Measurements from ENCODE around the gene KANSL1L. TPM values are rescaled to one million over a fixed set of nuclear protein-coding genes. Genes with fewer than 3 reads are reported as not detected.
"Not testable (repeated sequence)": the region's sequence is repeated elsewhere in the genome, so short reads cannot be mapped to it uniquely, and the experiment has no call there.

Gene KANSL1L
- 10 to 100 TPM; 42.1 to 70.9 (median 54.9) TPM for polyA plus RNA-seq (ENCODE audit: insufficient read length in 4 of 4)

DNA sequence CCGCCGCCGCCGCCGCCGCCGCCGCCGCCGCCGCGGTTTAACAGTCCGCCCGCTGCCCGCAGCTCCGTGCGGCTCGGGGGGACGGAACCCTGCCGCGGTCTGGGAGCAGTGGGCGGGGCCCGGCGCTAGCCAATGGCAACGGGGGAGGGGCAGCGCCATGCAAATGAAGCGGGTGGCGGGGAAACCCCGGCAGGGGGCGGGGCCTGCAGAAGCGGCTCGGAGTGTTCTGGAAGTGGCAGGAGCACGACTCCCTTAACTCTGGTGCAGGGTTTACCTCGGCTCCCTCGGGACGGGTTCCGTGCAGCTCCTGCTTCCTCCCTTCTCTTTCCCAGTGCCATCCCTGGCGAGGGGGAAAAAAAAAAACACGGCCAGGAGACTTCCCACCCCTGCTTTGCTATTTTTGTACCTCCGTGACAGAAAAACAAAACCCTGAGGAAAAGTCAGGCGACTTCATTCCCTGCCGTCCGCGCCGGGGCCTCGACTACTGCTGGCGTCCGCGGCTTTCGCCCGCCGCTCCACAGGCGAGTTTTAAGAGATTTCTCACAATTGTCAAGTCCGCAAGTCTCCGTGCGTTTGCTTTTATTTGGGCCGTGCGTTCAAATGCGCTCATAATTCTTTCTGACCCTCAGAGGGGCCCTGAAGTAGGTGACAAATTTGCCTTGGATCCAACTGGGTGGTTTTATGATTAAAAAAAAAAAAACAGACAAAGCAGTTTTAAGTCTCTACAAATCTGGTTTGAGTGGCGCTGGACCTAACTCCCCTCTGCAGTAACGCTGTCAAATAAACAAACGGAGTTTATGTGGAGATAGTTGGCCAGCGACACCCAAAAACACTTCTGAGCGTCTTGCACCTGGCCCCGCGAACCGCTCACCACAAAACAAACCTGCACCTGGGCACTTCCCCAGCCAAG, at the start of gene KANSL1L:
Gene KANSL1L (minus strand): TSS at position 101 of the 910 bp plus-strand sequence. CDS start 16,827 bp downstream, outside the sequence.
- DNase-seq (ENCODE audit: low read depth in 4 of 4, low spot score in 2 of 4) = peak; percentile 84 to 94 (median 92)

GRCh38 chr2:210215120-210215519, 43.9 kb upstream of the KANSL1L start:
- DNase-seq (ENCODE audit: low read depth in 4 of 4, low spot score in 2 of 4) = no peak

DNA sequence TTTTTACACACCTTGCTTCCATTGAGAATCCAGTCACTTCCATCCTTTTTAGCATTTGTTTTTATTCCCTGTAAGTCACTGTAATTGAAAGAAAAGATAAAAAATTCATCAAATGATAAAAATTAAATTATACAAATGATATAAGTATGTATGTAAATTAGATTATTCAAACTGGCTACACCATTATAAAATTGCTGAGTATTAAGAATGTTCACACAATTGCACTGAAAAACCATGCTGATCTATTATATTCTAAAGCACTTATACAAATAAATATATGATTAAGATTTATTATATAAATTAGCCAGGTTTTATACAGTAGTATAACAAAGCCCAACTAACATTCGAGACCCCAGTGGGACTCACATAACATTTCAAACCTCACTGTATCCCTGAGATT, 39.0 kb upstream of the KANSL1L start:
- DNase-seq (ENCODE audit: low read depth in 4 of 4, low spot score in 2 of 4) = no peak

DNA sequence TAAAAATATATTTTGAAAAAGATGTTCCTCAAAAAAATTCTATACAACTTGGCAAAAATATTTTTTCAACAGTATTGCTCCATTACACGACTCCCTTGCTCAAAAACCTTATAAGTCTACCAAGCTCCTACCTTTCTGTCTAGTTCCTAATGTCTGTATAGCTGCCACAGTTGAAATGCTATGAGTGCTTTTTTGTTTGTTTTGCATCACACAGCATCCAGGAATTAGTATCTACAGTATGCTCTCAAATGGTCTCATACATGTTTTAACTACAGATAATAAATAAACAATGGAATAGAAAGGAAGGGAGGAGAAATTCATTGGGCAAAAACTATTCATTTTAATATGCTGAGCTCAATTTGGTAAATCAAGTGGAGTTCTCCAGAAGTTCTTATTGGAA, 36.7 kb upstream of the KANSL1L start:
- DNase-seq (ENCODE audit: low read depth in 4 of 4, low spot score in 2 of 4) = no peak

GRCh38 chr2:210203558-210203957, 32.3 kb upstream of the KANSL1L start:
- DNase-seq (ENCODE audit: low read depth in 4 of 4, low spot score in 2 of 4) = no peak

DNA sequence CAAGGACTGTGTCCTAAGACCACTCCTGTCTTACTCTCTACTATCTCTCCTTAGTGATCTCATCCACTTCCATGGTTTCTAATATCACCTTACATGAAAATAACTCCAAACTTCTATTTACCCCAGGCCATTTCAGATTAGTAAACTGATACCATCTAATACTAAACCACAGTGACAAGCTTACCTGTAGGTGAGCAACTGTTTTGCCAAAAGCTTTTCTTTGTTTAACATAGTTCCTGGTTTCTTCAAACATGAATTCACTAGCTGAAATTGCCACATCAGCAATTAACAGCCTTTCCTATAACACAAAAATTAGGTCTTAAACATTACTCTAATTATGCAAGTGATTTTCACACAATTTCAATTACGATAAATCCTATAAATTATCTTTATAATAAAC, 31.9 kb upstream of the KANSL1L start:
- no peak for DNase-seq (ENCODE audit: low read depth in 4 of 4, low spot score in 2 of 4)

GRCh38 chr2:210199854-210200253, 28.6 kb upstream of the KANSL1L start:
- no peak for DNase-seq (ENCODE audit: low read depth in 4 of 4, low spot score in 2 of 4)

GRCh38 chr2:210199186-210199765, 28.1 kb upstream of the KANSL1L start:
- DNase-seq (ENCODE audit: low read depth in 4 of 4, low spot score in 2 of 4) = no peak

GRCh38 chr2:210198326-210198725, 27.1 kb upstream of the KANSL1L start:
- no peak for DNase-seq (ENCODE audit: low read depth in 4 of 4, low spot score in 2 of 4)

DNA sequence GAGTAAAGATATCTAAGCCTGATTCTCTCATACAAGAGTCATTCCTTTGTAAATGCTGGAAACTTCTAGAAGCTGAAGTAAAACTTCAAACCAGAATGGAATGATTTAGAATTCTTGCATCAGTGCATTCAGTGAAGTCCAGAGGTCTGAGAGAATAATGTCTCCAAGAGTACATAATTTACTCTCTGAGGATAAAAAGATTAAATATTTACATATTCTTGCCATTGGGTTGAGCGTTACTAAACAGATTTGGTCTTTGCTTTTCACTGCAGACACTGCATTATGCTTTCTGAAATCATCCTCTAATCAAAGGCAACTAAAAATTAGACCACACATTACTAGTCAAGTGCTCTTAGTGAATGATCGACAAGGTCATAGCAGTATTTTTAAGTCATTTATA, 26.5 kb upstream of the KANSL1L start:
- no peak for DNase-seq (ENCODE audit: low read depth in 4 of 4, low spot score in 2 of 4)

DNA sequence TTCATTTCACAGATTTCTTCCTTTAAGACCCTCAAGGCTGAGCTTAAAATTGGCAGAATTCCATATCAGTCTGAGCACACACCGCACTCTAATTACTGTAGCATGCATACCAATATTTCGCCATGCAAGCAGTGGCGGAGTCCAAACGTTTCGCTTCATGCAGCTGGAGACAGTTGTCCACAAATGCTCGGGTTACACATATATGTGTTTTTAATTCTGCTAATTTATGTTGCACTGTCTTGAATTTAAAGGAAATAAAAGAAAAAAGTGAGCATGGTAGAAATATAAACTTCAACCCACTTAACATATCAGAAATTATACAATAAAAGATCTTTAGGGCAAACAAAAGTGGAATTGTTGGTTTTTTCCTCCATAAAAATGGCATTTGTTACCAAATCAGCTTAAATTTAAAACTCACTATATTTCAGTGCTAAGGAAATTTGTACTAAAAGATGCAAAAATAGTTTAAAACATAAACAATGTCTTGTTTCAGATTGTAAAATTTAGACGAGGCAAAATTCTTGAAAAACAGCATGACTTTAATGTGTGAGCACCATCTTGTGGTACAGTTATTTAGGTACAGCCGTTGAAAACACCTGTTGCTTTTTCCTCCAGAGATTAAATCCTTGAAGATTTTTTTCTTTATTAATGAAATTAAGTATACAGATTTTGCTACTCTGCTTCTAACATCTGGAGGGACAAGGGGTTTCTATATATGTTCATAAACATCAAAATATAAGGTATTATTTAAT, 24.1 kb upstream of the KANSL1L start:
- DNase-seq (ENCODE audit: low read depth in 4 of 4, low spot score in 2 of 4) = no peak

DNA sequence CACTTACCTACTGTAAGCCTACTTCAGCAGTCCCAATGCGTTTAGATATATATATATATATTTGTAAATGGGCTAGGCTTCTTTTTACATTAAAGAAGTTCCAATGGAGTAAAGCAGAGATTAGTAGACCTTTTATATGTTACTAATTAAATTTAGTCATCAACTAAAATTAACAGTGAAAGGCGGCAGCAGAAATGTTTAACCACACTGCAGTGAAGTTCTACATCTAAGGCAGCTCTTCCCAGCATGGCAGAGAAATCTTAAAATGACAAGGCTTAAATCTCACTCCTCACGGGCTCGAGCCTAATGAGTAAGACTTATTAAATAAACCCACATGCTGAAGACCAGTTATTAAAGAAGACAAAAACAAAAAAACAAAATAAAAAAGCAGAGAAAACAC, 19.1 kb upstream of the KANSL1L start:
- DNase-seq (ENCODE audit: low read depth in 4 of 4, low spot score in 2 of 4) = no peak

GRCh38 chr2:210189452-210190138, 18.4 kb upstream of the KANSL1L start:
- no peak for DNase-seq (ENCODE audit: low read depth in 4 of 4, low spot score in 2 of 4)

DNA sequence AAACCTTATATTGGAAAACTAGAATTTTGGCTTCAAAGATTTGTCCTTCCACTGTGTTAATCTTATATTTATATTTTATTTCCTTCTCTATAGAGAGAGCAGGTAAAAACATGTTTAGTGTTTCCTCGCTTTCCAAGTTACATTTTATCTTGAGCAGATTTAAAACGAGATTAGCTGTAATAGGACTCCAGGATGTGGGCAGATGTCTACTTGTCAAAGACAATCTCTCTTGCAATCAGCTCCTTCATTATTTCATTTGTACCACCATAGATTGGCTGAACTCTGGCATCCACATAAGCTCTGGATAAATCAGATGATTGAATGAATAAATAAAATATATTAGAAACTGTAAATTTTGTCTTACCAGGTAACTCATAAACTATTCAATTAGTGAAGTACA, 17.5 kb upstream of the KANSL1L start:
- DNase-seq (ENCODE audit: low read depth in 4 of 4, low spot score in 2 of 4) = no peak

GRCh38 chr2:210188190-210188589, 17.0 kb upstream of the KANSL1L start:
- DNase-seq (ENCODE audit: low read depth in 4 of 4, low spot score in 2 of 4) = no peak

GRCh38 chr2:210183936-210184335, 12.7 kb upstream of the KANSL1L start:
- DNase-seq (ENCODE audit: low read depth in 4 of 4, low spot score in 2 of 4) = not testable (repeated sequence)

- DNase-seq (ENCODE audit: low read depth in 4 of 4, low spot score in 2 of 4) = not testable (repeated sequence)
Measured at GRCh38 chr2:210181606-210182088, 10.4 kb upstream of the KANSL1L start.

DNA sequence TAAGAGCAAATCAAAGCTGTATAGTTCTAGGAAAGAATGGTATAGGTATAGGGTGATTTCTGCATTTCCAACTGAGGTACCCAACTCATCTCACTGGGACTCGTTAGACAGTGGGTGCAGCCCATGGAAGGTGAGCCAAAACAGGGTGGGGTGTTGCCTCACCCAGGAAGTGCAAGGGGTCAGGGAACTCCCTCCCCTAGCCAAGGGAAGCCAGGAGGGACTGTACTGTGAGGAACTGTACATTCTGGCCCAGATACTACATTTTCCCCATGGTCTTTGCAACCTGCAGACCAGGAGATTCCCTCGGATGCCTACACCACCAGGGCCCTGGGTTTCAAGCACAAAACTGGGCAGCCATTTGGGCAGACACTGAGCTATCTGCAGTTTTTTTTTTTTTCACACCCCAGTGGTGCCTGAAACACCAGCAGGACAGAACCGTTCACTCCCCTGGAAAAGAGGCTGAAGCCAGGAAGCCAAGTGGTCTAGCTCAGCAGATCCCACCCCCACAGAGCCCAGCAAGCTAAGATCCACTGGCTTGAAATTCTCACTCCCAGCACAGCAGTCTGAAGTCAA, 9.9 kb upstream of the KANSL1L start:
- DNase-seq (ENCODE audit: low read depth in 4 of 4, low spot score in 2 of 4) = not testable (repeated sequence)

- no peak for DNase-seq (ENCODE audit: low read depth in 4 of 4, low spot score in 2 of 4)
Measured at GRCh38 chr2:210180477-210180876, 9.3 kb upstream of the KANSL1L start.

- no peak for DNase-seq (ENCODE audit: low read depth in 4 of 4, low spot score in 2 of 4)
Measured at GRCh38 chr2:210179351-210179990, 8.3 kb upstream of the KANSL1L start.
